ENCODE data around the gene EXD3. TPM values are rescaled to one million over a fixed set of nuclear protein-coding genes. Genes with fewer than 3 reads are reported as not detected.
A peak's percentile ranks its signal among the peaks of the same experiment; 100 is the strongest.

Gene EXD3
- total and polyA plus RNA-seq, 2 of the 13 experiments (the other 11 are each of a cell fraction or from before 2014, with no cell fraction given) = 2.7 to 4.8 TPM

- TF ChIP-seq ATF2 (CRISPR knock-in tag; IDR thresholded peaks at IDR 0.05) (peak; percentile 79), KLF15 (CRISPR knock-in tag; IDR thresholded peaks at IDR 0.05; ENCODE audit: borderline replicate concordance) (peak; percentile 71; the same call in 1 of the 2 replicates), ZNF318 (CRISPR knock-in tag; IDR thresholded peaks at IDR 0.05) (peak; percentile 21; the same call in 1 of the 2 replicates), NFKB2 (CRISPR knock-in tag; IDR thresholded peaks at IDR 0.05; ENCODE audit: borderline replicate concordance) (peak; percentile 92), CBFB (CRISPR knock-in tag; IDR thresholded peaks at IDR 0.05) (no peak; the same call in 1 of the 2 replicates), ZNF598 (CRISPR knock-in tag; IDR thresholded peaks at IDR 0.05; ENCODE audit: borderline replicate concordance) (peak; percentile 66), ZNF232 (CRISPR knock-in tag; IDR thresholded peaks at IDR 0.05; ENCODE audit: borderline replicate concordance) (peak; percentile 65; the same call in 1 of the 2 replicates), PCBP2 (optimal IDR thresholded peaks at IDR 0.05; ENCODE audit: low read depth, low read length, poor library complexity, severe bottlenecking) (no peak), ARNT2 (CRISPR knock-in tag; IDR thresholded peaks at IDR 0.05; ENCODE audit: low read depth) (0 out of 2 replicates have a peak, but pooled peaks have one; percentile 19), SRF (IDR thresholded peaks at IDR 0.05; ENCODE audit: low read depth, low read length) (peak; percentile 65; the same call in 1 of the 2 replicates), ZNF350 (CRISPR knock-in tag; IDR thresholded peaks at IDR 0.05; ENCODE audit: borderline replicate concordance, low read depth) (peak; percentile 90), ZBTB26 (CRISPR knock-in tag; IDR thresholded peaks at IDR 0.05; ENCODE audit: borderline replicate concordance) (peak; percentile 83), BRCA1 (CRISPR knock-in tag; IDR thresholded peaks at IDR 0.05) (no peak; the same call in 1 of the 2 replicates), TARDBP (CRISPR knock-in tag; IDR thresholded peaks at IDR 0.05) (peak; percentile 96), TOPORS (CRISPR knock-in tag; IDR thresholded peaks at IDR 0.05) (peak; percentile 49; the same call in 1 of the 2 replicates)
- TF ChIP-seq, protein P1, sequence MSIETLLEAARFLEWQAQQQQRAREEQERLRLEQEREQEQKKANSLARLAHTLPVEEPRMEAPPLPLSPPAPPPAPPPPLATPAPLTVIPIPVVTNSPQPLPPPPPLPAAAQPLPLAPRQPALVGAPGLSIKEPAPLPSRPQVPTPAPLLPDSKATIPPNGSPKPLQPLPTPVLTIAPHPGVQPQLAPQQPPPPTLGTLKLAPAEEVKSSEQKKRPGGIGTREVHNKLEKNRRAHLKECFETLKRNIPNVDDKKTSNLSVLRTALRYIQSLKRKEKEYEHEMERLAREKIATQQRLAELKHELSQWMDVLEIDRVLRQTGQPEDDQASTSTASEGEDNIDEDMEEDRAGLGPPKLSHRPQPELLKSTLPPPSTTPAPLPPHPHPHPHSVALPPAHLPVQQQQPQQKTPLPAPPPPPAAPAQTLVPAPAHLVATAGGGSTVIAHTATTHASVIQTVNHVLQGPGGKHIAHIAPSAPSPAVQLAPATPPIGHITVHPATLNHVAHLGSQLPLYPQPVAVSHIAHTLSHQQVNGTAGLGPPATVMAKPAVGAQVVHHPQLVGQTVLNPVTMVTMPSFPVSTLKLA (IDR thresholded peaks at IDR 0.05) = peak; percentile 80
Measured at GRCh38 chr9:137454597-137455358, 31.8 kb upstream of the EXD3 start (continued).
